ENCODE results near the gene GGCT.

GRCh38 chr7:30513762-30514161 lies 9.1 kb upstream of the GGCT start:
- TF ChIP-seq CTCF (IDR thresholded peaks at IDR 0.05) (no peak), ZFX (IDR thresholded peaks at IDR 0.05; ENCODE audit: borderline replicate concordance) (no peak)
